CD4-positive, alpha-beta T cell treated with Interleukin-1 beta for 1 hour (primary cell): ENCODE results near the gene TPGS1.
"Not testable (repeated sequence)": the region's sequence is repeated elsewhere in the genome, so short reads cannot be mapped to it uniquely, and the experiment has no call there.

Experiments used
- DNase-seq, 2 donors: peaks; one replicate each; pipeline ENCODE4 v3.0.0-alpha.2; 2020 to 2022

Gene TPGS1

GRCh38 chr19:478236-478903 lies 28.9 kb upstream of the TPGS1 start:
- no peak for DNase-seq

GRCh38 chr19:478976-479375 lies 28.3 kb upstream of the TPGS1 start:
- no peak for DNase-seq

DNA sequence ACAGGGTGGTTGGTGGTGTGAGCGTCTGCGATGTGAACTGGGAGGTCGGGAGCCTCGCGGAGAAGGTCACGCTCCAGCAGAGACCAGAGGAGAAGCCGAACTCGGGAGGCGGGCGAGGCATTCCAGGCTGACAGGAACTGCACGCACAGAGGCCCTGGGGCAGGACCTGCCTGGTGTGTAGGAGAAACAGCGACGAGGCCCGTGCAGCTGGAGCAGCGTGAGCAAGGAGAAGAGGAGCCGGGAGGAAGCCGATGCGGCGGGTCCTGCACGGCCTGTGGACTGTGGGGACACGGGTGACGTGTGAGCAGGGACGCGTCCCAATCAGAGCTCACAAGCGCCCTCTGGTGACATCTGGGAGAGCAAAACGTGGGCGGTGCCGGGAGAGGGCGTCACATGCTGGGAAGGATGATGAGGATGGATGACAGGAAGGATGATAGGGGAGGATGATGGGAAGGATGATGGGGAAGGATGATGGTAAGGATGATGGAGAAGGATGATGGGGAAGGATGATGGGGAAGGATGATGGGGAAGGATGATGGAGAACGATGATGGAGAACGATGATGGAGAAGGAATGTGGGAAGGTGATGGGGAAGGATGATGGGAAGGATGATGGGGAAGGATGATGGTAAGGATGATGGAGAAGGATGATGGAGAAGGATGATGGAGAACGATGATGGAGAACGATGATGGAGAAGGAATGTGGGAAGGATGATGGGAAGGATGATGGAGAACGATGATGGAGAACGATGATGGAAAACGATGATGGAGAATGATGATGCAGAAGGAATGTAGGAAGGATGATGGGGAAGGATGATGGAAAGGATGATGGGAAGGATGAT lies 27.1 kb upstream of the TPGS1 start:
- peak; percentile 48 to 57 for DNase-seq

GRCh38 chr19:481100-481499 lies 26.2 kb upstream of the TPGS1 start:
- DNase-seq, result not testable (repeated sequence)

DNA sequence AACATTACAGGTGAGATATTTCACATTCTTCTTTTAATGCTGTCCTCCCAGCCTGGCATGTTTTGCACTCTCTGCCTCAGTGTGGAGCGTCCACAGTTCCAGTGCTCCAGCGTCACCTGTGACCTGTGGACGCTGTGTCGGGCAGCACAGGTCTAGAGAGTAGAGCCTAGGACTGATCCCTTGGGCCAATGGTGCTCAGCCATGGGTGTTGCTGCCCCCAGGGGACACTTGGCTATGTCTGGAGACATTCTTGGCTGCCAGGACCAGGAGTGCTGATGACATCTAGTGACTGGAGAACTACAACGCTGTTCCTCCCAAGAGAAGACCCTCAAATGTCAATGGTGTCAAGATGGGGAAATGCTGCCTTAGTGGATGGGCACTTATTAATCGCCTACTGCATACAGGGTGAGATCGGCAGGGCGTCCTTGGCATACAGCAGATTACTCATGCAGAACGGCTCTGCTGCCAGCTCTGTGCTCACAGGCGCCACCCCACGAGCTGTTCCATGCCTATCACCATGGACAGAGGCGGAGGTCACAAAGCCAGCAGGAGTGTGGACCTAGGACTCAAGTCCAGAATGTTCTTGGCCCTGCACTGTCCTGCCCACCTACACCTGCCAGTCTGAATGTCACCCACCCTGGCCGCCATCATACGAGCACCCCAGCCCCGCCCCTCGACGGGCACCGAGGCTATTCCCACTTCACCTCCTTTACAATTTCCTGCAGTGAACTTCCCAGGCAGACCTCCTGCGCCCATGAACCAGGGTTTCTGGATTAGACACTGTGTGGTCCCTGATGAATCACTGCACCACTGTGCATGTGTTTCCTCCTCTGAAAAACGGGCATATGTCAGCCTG lies 24.9 kb upstream of the TPGS1 start:
- no peak for DNase-seq

- no peak for DNase-seq
Measured at GRCh38 chr19:483332-484072, 23.8 kb upstream of the TPGS1 start.

DNA sequence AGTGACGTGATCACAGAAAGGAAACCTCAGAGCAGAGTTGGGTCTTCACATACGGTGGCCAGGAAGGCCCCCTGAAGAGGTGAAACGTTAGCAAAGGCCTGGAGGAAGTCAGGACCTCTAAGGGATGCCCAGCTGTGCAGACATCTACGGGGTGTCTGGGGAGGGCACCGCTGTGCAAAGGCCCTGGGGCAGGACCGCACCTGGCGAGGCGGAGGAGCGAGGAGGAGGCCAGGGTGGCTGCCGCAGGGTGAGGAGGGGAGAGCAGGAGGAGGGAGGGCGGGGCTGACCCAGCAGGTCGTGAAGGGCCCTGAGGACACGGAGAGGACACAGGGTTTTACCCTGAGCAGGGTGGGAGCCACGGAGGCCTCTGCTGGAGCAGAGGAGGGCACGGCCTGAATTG lies 22.8 kb upstream of the TPGS1 start:
- no peak for DNase-seq

DNA sequence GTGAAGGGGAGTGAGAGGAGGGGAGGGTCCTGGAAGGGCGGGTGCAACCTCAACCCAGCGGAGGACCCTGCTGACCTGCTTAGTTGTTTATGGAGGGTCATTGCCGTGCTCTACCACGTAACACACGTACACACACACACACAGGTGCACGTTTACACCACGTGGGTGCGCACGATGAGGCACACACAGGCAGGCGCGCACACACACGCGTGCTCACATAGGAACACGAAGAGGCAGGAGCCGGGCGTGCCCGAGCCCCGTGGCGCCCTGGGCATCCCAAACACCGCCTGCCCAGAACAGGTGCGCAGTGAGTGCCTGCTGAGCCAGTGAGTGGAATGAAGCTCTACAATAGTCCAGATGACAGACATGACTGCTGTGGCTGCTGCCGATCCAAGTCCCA lies 22.2 kb upstream of the TPGS1 start:
- DNase-seq, result no peak

DNA sequence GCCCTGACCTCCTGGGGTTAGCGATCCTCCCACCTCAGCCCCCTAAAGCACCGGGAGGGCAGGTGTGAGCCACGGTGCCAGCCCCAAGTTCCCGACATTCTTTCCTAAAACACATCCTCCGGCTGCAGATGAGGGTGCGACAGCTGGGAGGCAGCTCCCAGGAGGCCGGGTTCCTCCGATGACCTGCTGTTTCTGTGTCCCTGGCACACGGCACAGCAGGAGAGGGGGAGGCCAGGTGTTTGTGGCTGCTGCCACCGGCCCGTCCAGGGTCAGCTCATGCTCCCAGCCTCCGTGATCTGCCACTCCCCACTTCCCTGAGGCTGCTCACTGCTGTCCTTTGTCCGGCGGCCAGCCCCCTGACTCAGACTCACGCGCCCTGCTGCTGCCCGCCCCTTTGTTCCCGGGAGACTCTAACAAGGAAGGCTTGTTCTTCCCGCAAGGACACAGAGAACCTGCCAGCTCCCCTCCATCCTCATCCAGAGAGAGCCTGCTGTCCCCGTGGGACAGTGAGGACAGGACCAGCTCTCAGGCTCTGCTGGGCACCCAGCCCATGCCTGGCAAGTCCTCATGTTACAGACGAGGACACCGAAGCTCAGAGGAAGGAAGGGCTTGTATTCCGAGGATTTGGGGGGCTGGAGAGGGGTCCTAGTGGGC lies 21.6 kb upstream of the TPGS1 start:
- no peak for DNase-seq

GRCh38 chr19:488505-489417 lies 18.5 kb upstream of the TPGS1 start:
- DNase-seq, result peak; percentile 93 to 94

DNA sequence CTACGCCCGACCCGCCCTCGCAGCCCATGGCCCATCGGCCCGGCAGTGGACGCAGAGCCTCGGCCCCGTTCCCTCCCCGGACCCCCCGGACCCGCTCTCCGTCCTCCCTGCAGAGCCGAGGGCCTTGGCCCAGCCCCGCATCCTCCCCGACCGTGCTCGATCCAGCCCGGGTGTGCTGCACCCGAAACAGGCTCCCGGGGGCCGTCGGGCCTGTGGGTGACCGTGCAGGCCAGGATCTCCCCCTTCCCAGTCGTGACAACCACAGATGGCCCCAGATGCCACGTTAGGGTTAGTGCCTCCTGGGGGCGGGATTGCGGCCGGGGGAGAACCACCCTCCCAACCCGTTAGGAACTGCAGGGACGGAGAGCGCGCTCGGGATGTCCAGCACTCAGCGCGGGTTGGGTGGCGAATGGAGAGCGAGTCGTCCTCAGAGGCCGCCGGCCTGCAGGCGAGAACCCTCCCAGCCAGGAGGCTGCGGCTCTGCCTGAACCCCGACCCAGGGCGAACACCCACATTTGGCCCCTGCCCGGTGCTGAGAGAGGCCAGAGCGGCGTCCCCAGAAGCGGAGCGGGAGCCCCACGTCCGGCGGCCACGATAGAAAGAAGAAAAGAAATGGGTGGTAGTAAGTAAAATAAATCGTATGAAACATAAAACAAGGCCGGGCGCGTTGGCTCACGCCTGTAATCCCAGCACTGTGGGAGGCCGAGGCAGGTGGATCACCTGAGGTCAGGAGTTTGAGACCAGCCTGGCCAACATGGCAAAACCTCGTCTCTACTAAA lies 17.7 kb upstream of the TPGS1 start:
- no peak for DNase-seq

DNA sequence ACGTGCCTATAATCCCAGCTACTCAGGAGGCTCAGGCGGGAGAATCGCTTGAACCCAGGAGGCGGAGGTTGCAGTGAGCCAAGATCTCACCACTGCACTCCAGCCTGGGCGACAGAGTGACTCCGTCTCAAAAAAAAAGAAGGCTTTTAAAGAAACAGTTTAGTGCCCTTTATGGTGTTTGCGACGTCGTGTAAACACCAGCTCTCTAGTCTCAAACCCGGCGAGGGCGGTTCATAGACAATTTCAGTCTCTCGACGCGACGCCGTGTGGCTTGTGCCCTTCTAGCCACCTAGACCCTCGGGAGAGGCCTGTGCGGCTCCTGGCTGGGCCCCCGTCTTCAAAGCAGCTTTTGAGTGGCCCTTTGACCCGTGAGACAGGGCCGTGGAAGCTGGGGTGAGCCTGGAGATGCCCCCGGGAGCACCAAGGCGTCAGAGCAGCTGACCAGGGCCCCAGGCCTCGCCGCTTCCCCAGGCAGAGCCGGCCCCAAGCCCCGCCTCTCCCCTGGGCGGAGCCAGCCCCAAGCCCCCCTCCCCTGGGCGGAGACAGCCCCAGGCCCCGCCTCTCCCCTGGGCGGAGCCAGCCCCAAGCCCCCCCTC lies 16.1 kb upstream of the TPGS1 start:
- DNase-seq, result peak in 1 of 2 donors; percentile 8

- peak in 1 of 2 donors; percentile 11 for DNase-seq
Measured at GRCh38 chr19:492091-492531, 15.2 kb upstream of the TPGS1 start.

- no peak for DNase-seq
Measured at GRCh38 chr19:493391-494170, 13.7 kb upstream of the TPGS1 start.

DNA sequence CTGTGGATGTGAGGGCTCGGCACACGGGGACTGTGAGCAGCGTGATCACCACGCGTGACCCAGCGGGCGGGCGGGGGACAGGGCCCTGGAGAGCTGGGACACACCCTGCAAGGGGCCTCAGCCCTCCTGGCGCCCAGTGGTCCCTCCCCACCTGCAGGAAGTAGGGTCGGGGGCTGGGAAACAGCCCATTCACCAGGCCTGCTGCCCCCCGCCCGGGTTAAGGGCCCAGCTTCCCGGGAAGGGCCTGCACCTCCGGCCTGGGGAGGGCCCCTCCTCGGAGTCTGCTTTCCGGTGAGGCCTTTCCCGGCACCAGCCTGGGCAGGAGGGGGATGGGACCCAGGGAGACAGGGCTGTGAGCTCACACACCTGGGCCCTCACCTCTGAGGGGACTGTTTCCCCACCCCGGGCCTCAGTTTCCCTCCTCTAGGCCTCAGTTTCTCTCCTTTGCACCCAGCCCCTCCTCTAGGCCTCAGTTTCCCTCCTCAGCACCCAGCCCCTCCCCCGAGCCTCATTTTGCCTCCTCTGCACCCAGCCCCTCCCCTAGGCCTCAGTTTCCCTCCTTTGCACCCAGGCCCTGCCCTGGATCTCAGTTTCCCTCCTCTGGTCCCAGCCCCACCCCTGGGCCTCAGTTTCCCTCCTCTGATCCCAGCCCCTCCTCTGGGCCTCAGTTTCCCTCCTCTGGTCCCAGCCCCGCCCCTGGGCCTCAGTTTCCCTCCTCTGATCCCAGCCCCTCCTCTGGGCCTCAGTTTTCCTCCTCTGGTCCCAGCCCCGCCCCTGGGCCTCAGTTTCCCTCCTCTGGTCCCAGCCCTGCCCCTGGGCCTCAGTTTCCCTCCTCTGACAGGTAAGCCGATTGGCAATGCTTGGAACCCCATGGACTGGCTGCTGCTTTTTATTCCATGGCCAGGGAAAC lies 12.9 kb upstream of the TPGS1 start:
- no peak for DNase-seq

GRCh38 chr19:495081-495401 lies 12.3 kb upstream of the TPGS1 start:
- no peak for DNase-seq

DNA sequence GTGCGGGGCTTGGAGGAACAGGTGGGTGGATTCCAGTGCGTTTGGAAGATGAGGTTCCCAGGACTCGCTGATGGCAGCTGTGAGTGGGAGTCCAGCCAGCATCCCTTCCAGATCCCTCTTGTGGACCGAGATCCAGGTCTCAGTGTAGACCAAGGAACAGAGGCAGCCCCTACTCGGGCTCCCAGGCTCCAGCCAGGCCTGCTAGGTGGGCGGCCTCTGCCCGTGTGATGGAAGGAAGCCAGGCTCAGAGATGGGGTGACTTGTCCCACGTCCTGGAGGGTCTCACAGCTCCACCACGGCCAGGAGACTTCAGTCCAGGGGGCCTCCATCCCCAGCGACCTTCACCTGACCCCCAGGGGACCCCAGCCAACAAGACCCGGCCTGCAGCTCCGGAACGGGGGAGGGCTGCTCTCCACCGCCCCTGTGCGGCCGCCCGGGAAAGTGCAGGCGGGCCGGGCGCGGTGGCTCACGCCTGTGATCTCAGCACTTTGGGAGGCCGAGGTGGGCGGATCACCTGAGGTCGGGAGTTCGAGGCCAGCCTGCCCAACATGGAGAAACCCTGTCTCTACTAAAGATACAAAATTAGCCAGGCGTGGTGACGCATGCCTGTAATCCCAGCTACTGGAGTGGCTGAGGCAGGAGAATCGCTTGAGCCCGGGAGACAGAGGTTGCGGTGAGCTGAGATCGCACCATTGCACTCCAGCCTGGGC lies 11.7 kb upstream of the TPGS1 start:
- DNase-seq, result peak; percentile 41 to 51
